GM23248 (cell line): ENCODE measurements around the gene CPNE4. TPM values are rescaled to one million over a fixed set of nuclear protein-coding genes. Genes with fewer than 3 reads are reported as not detected.
A peak's percentile ranks its signal among the peaks of the same experiment; 100 is the strongest.

Experiments
- DNase-seq: peaks from one replicate; pipeline ENCODE4 v3.0.0-alpha.2; 2015
- H2AFZ ChIP-seq: fragments of 200-600 bp; sonication (generic); 2 replicates; pipeline ENCODE4 v1.6.1; 2016; ENCODE audit warnings: antibody characterized with exemption
- H3F3A ChIP-seq: fragments of 200-600 bp; sonication (generic); 2 replicates; pipeline ENCODE4 v1.6.1; 2016; ENCODE audit warnings: mild to moderate bottlenecking, antibody characterized with exemption, mixed run types; ENCODE audit not compliant: insufficient read depth
- H3K27ac ChIP-seq: fragments of 200-600 bp; sonication (generic); 2 replicates; pipeline ENCODE4 v1.5.1; 2016; ENCODE audit warnings: mild to moderate bottlenecking
- H3K27me3 ChIP-seq: fragments of 200-600 bp; sonication (generic); replicated peaks from 2 replicates; pipeline ENCODE4 v1.6.1; 2016; ENCODE audit warnings: mild to moderate bottlenecking; ENCODE audit not compliant: insufficient read depth
- H3K36me3 ChIP-seq: fragments of 200-600 bp; sonication (generic); 2 replicates; pipeline ENCODE4 v1.6.1; 2016; ENCODE audit warnings: low read depth, mild to moderate bottlenecking
- H3K4me1 ChIP-seq: fragments of 200-600 bp; sonication (generic); 2 replicates; pipeline ENCODE4 v1.6.1; 2016; ENCODE audit warnings: mild to moderate bottlenecking; ENCODE audit not compliant: insufficient read depth
- H3K4me2 ChIP-seq: fragments of 200-600 bp; sonication (generic); one replicate; pipeline ENCODE4 v1.6.1; 2016; ENCODE audit warnings: mild to moderate bottlenecking; ENCODE audit not compliant: unreplicated experiment
- H3K4me3 ChIP-seq: fragments of 200-600 bp; sonication (generic); 2 replicates; pipeline ENCODE4 v1.5.1; 2016; ENCODE audit warnings: mild to moderate bottlenecking
- H3K79me2 ChIP-seq: fragments of 200-600 bp; sonication (generic); 2 replicates; pipeline ENCODE4 v1.6.1; 2016; ENCODE audit warnings: mild to moderate bottlenecking; ENCODE audit not compliant: insufficient read depth
- H3K9ac ChIP-seq: fragments of 200-600 bp; sonication (generic); 2 replicates; pipeline ENCODE4 v1.6.1; 2016; ENCODE audit warnings: mild to moderate bottlenecking
- H3K9me2 ChIP-seq: fragments of 200-600 bp; sonication (generic); 2 replicates; pipeline ENCODE4 v1.6.1; 2016; ENCODE audit warnings: mixed run types, mild to moderate bottlenecking, moderate library complexity; ENCODE audit not compliant: insufficient read depth
- H3K9me3 ChIP-seq: fragments of 200-600 bp; sonication (generic); one replicate; pipeline ENCODE4 v1.6.1; 2017; ENCODE audit warnings: low read depth
- H4K20me1 ChIP-seq: fragments of 200-600 bp; sonication (generic); 2 replicates; pipeline ENCODE4 v1.6.0; 2016; ENCODE audit not compliant: insufficient read depth
- EZH2 ChIP-seq: fragments of 200-600 bp; sonication (generic); IDR thresholded peaks from 2 replicates; pipeline ENCODE4 v1.6.1; 2018; ENCODE audit warnings: antibody characterized with exemption, mild to moderate bottlenecking; ENCODE audit not compliant: insufficient read depth, poor library complexity, severe bottlenecking
- EZH2phosphoT487 ChIP-seq: fragments of 200-600 bp; sonication (generic); IDR thresholded peaks from 2 replicates; pipeline ENCODE4 v1.6.1; 2018; ENCODE audit warnings: antibody characterized with exemption, moderate library complexity, mild to moderate bottlenecking, low read depth; ENCODE audit not compliant: insufficient read depth
- WGBS, 2 experiments: methylation state at CpG; one replicate each; pipeline ENCODE4 v1.1.6; 2015 to 2017; ENCODE audit warnings: low lambda C conversion rate in 2 of 2, low coverage in 1 of 2; ENCODE audit errors: missing lambda C conversion rate in 2 of 2; 5-methylcytosine and 5-hydroxymethylcytosine counted together
- in situ Hi-C: fragments of 300-500 bp; cut with MboI; formaldehyde crosslinking; loops from 2 replicates; pipeline ENCODE4 v1.15.0; 2020
- polyA plus RNA-seq: library from polyadenylated mRNA; unstranded; fragments of >200 nt; fragmentation: Nextera tagmentation; extraction: Ambion mirVana; gene quantifications from 2 replicates; pipeline ENCODE4 v1.2.1, GENCODE V29; 2016
- total RNA-seq: library from RNA; depleted of rRNA; stranded (reverse); fragments of >200 nt; shearing (Covaris generic); gene quantifications from 2 replicates; pipeline ENCODE4 v1.2.3, GENCODE V29; 2014

Gene CPNE4
- total and polyA plus RNA-seq, 2 experiments from 2014 or later = 0.11 to 0.44 TPM

DNA sequence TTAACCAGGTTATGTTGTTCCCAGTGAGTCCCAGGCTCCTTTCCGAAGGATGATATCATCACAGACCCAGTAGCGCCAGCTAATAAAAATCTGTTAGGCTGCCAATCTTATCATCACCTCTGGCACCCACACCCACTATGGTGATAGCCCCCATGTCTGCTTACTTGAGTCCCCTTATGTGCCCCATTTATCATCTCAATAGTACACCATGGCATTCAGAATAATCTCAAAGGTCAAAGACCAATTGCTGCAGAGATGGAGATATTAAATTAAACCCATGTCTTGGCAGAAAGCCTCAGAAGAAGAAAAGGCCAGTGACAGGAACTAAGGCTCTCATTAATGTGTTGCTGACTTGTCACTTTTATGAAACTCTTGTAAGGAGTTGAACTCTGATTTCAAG, 32.8 kb downstream of the CPNE4 start:
- TF ChIP-seq EZH2 = no peak
- no peak for TF ChIP-seq EZH2phosphoT487
- H3K27ac ChIP-seq = no peak overlapping the region
- WGBS, 2 experiments = 23 to 29% methylated on average over 2 of the region's 2 CpGs
- no peaks in the 10 kb centered on the region for H3K9me3 ChIP-seq
- no peaks in the 10 kb centered on the region for H3K9me2 ChIP-seq
- H3K4me2 ChIP-seq = no peak overlapping the region
- H2AFZ ChIP-seq = no peak overlapping the region
- no peaks in the 10 kb centered on the region for H3K36me3 ChIP-seq
- H3K79me2 ChIP-seq = no peaks in the 10 kb centered on the region
- 0 out of 2 replicates have a peak, but pooled peaks cover 8% of the 10 kb centered on the region for H3K4me1 ChIP-seq
- H4K20me1 ChIP-seq = no peaks in the 10 kb centered on the region
- H3F3A ChIP-seq = no peaks in the 10 kb centered on the region
- no peak overlapping the region for H3K4me3 ChIP-seq
- no peak for DNase-seq
- in situ Hi-C loops = loop anchor here (25.0 kb wide), 2 partner anchors 465 to 965 kb away; partner anchors contain the start of genes ASTE1 and NEK11
- no peaks in the 10 kb centered on the region for H3K27me3 ChIP-seq
- H3K9ac ChIP-seq = no peak overlapping the region

DNA sequence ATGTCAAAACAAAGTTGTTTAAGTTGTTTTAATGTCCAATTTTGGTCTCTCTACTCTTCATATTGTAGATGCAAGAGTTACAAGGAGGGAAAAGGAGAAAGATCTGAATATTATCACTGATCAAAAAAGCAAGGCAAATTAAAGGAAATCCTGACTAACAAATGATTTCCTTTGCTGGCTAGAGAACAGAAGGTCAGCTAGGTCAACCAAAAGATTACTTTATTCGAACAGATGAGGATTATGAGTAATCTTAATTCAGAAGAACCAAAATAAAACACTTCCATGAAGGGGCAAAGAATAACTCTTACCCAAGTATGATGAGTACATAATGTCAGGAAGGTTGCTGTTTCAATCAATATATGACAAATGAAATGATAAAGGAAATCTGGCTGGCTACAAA, 33.8 kb downstream of the CPNE4 start:
- TF ChIP-seq EZH2 = no peak
- TF ChIP-seq EZH2phosphoT487 = no peak
- 25 to 30% methylated on average over 1 of the region's 1 CpG for WGBS, 2 experiments
- Histone ChIP-seq H3K9ac (no peak overlapping the region), H3K4me3 (no peak overlapping the region), H3K36me3 (no peaks in the 10 kb centered on the region), H3K4me2 (no peak overlapping the region), H3K9me3 (no peaks in the 10 kb centered on the region), H3K79me2 (no peaks in the 10 kb centered on the region), H3K4me1 (peaks cover 9% of the 10 kb centered on the region; the same call in 1 of the 2 replicates), H3K9me2 (no peaks in the 10 kb centered on the region), H3K27ac (no peak overlapping the region), H3K27me3 (no peaks in the 10 kb centered on the region), H4K20me1 (no peaks in the 10 kb centered on the region), H3F3A (no peaks in the 10 kb centered on the region), H2AFZ (no peak overlapping the region)
- in situ Hi-C loops = loop anchor here (25.0 kb wide), 2 partner anchors 464 to 964 kb away; partner anchors contain the start of genes ASTE1 and NEK11
- DNase-seq = no peak

DNA sequence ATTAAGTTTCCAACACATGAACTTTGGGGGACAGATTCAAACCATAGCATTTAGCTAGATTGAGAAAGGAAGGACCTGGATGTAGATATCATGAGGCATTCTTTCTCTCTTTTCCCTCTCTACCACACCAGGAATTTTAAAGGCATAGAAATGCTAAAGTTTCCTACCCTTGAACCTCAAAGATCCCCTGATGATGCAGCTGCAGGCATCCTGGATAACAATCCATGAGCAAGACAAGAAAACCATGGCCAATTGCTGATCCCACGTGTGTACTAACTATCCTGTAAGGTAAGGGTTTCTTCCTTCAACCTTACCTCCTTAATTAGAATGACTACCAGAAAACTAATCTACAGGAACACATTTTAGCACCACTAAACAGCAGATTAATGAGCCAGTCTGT, 36.8 kb downstream of the CPNE4 start:
- Histone ChIP-seq H3K4me1 (peaks cover 11% of the 10 kb centered on the region; the same call in 1 of the 2 replicates), H3K9me2 (no peaks in the 10 kb centered on the region), H3K27me3 (no peaks in the 10 kb centered on the region), H3K9ac (no peak overlapping the region), H3K79me2 (no peaks in the 10 kb centered on the region), H3F3A (no peaks in the 10 kb centered on the region), H3K36me3 (no peaks in the 10 kb centered on the region), H3K4me3 (no peak overlapping the region), H3K4me2 (no peak overlapping the region), H2AFZ (no peak overlapping the region), H3K27ac (no peak overlapping the region), H4K20me1 (no peaks in the 10 kb centered on the region), H3K9me3 (no peaks in the 10 kb centered on the region)
- no peak for TF ChIP-seq EZH2
- TF ChIP-seq EZH2phosphoT487 = no peak
- in situ Hi-C loops = no loop called here
- 11 to 27% methylated on average over 1 of the region's 1 CpG for WGBS, 2 experiments
- DNase-seq = no peak

DNA sequence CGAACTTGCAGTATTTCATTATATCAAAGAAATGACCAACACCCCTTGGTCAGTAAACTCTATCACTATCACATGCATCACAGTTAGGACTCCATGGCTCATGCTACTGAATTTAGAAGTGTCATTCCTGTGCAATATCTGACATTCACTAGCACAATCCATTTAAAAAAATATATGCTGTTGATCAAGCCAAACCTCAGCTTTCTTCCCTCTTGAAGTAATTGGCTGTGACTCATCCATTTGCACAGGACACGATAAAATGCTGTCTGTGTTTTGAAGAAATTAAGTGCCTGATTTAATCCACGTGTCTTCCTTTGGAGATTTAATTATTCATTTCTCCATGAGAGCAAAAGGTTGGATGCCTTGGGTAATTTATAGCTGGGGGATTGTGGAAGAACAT, 38.9 kb downstream of the CPNE4 start:
- WGBS, 2 experiments = 30 to 32% methylated on average over 3 of the region's 3 CpGs
- Histone ChIP-seq H3F3A (no peaks in the 10 kb centered on the region), H2AFZ (no peak overlapping the region), H3K4me1 (peaks cover 6% of the 10 kb centered on the region; the same call in 1 of the 2 replicates), H3K9me3 (no peaks in the 10 kb centered on the region), H3K79me2 (no peaks in the 10 kb centered on the region), H3K27ac (no peak overlapping the region), H4K20me1 (no peaks in the 10 kb centered on the region), H3K4me3 (no peak overlapping the region), H3K4me2 (no peak overlapping the region), H3K27me3 (no peaks in the 10 kb centered on the region), H3K36me3 (no peaks in the 10 kb centered on the region), H3K9me2 (no peaks in the 10 kb centered on the region), H3K9ac (no peak overlapping the region)
- TF ChIP-seq EZH2 (no peak), EZH2phosphoT487 (no peak)
- in situ Hi-C loops = no loop called here
- DNase-seq = peak; percentile 65

DNA sequence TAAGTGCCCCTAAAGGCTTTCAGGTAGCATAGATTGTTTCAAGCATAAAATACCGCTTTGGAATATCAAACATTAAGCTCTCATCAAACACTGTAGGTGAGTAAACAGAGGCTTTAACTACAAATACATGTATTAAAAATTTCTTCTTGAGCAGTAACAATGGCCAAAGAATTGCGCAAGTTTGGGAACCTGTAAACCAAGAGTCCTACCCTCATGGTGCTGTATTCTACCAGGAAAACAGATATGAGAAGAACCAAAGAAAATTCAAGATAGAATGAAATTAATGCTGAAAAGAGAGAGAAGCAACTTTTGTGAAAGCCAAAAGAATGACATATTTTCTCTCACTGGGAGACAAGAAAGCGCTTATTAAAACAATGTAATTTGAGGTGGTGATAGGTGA, 45.5 kb downstream of the CPNE4 start:
- in situ Hi-C loops = no loop called here
- no peaks in the 10 kb centered on the region for H3K27me3 ChIP-seq
- H3K4me3 ChIP-seq = no peak overlapping the region
- no peaks in the 10 kb centered on the region for H3K4me1 ChIP-seq
- TF ChIP-seq EZH2phosphoT487 (no peak), EZH2 (no peak)
- no peak overlapping the region for H3K4me2 ChIP-seq
- no peak overlapping the region for H3K9ac ChIP-seq
- no peaks in the 10 kb centered on the region for H3K9me2 ChIP-seq
- no peaks in the 10 kb centered on the region for H3K79me2 ChIP-seq
- no peaks in the 10 kb centered on the region for H3K9me3 ChIP-seq
- no peak for DNase-seq
- H3K27ac ChIP-seq = no peak overlapping the region
- WGBS, 2 experiments = 74 to 87% methylated on average over 3 of the region's 3 CpGs
- H4K20me1 ChIP-seq = no peaks in the 10 kb centered on the region
- H3K36me3 ChIP-seq = no peaks in the 10 kb centered on the region
- no peaks in the 10 kb centered on the region for H3F3A ChIP-seq
- H2AFZ ChIP-seq = no peak overlapping the region
